Transverse colon (tissue), 1 donor: ENCODE measurements around the gene FTCD.

Experiments
- EP300 ChIP-seq: sonication (generic); formaldehyde crosslinking; IDR thresholded peaks from one replicate; pipeline ENCODE4 v1.6.1; 2017; ENCODE audit warnings: antibody characterized with exemption, low read depth
- POLR2A ChIP-seq: fragments of 450-650 bp; IDR thresholded peaks from one replicate; pipeline ENCODE4 v1.6.1; 2016; ENCODE audit warnings: antibody characterized with exemption, mild to moderate bottlenecking, moderate library complexity

GRCh38 chr21:46128933-46129571, 26.3 kb downstream of the FTCD start:
- TF ChIP-seq POLR2A (no peak), EP300 (no peak)
